Measurements from ENCODE around the gene APC. TPM values are rescaled to one million over a fixed set of nuclear protein-coding genes. Genes with fewer than 3 reads are reported as not detected.

The APC gene
- total RNA-seq, 1 experiment from 2014 or later, result 24.0 TPM

DNA sequence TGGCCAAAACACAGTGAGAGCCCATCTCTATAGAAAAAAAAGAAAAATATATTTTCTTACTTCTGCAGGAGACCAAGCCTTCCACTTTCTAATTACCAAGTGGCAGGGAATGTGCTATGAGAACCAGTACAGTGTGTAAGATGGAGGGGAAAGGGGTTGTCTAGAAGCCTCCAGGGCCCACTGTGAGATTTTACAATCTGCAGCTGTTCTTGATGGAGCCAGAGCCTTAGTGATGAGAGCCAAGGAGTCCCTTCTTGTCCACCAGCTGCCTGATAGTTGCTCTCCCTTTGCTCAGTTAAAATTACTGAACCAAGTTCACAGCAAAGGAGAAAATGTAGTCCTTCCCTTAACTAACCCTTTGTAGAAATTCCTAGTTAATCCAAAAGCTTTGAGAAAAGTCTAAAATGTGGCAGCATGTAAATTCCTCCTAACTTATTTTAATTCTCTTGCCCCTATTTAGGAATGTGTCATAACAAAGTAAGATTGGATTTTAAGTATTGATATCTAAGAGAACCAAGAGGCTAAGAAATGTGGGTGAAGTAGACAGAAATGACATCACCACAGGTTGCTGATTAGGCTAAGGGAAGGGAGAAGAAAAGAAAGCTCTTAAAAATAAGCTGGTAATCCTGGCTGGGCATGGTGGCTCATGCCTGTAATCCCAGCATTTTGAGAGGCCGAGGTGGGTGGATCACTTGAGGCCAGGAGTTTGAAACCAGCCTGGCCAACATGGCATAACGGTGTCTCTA lies 142.7 kb downstream of the APC start:
- no peak overlapping the region for H2AFZ ChIP-seq (ENCODE audit: low read depth, low read length, poor library complexity, severe bottlenecking)
- no TSS peak for BruUV-seq (replicated peaks)
- no peaks in the 10 kb centered on the region for H4K20me1 ChIP-seq (ENCODE audit: insufficient read depth)
- H3K4me1 ChIP-seq (ENCODE audit: control insufficient read depth in 1 of 2, insufficient read depth in 2 of 2, low read length in 2 of 2), result peaks cover 4 to 8% of the 10 kb centered on the region in 2 experiments; a peak in 3 of 4 replicates
- POLR2A ChIA-PET, result interaction anchor here (0.7 kb wide), 1 partner anchor 549 kb away, joined by 3 read pairs; no protein-coding TSS in a partner anchor
- H3K27me3 ChIP-seq (ENCODE audit: insufficient read depth, low read length), result no peaks in the 10 kb centered on the region
- H3K4me3 ChIP-seq (replicated peaks in 1 of 2; ENCODE audit: low read depth in 1 of 2, low read length in 2 of 2), result no peak overlapping the region
- peaks cover 2 to 11% of the 10 kb centered on the region in 2 experiments; a peak in 3 of 4 replicates for H3K36me3 ChIP-seq (ENCODE audit: control insufficient read depth in 1 of 2, insufficient read depth in 2 of 2, low read length in 2 of 2)
- H3K9me2 ChIP-seq (ENCODE audit: insufficient read depth), result no peaks in the 10 kb centered on the region
- H3K9me3 ChIP-seq (ENCODE audit: control insufficient read depth in 1 of 2, insufficient read depth in 1 of 2, low read depth in 1 of 2, low read length in 2 of 2), result no peaks in the 10 kb centered on the region
- ATAC-seq (no peak), DNase-seq (ENCODE audit: low read depth, low spot score) (no peak)
- TF ChIP-seq CEBPB (IDR thresholded peaks at IDR 0.05; ENCODE audit: low read depth) (no peak), SP1 (IDR thresholded peaks at IDR 0.05; ENCODE audit: low read depth) (no peak), ELF1 (IDR thresholded peaks at IDR 0.05; ENCODE audit: borderline replicate concordance, low read depth) (no peak), POLR2AphosphoS5 (IDR thresholded peaks at IDR 0.05; ENCODE audit: low read depth, low read length) (no peak), EGR1 (IDR thresholded peaks at IDR 0.05; ENCODE audit: low read depth) (no peak), ZNF274 (IDR thresholded peaks at IDR 0.05; ENCODE audit: low read depth, low read length) (no peak), TCF7L2 (IDR thresholded peaks at IDR 0.05; ENCODE audit: borderline replicate concordance, extremely low read depth, insufficient read depth, insufficient read length) (no peak), CBX3 (IDR thresholded peaks at IDR 0.05; ENCODE audit: low read depth) (no peak), SRF (IDR thresholded peaks at IDR 0.05; ENCODE audit: low read depth) (no peak), EZH2 (IDR thresholded peaks at IDR 0.05) (no peak), RAD21 (IDR thresholded peaks at IDR 0.05; ENCODE audit: low read depth) (no peak), SIN3A (IDR thresholded peaks at IDR 0.05; ENCODE audit: low read depth) (no peak), POLR2A (IDR thresholded peaks at IDR 0.05; ENCODE audit: borderline replicate concordance, extremely low read depth, insufficient read depth, insufficient read length) (no peak)
- TF ChIP-seq, protein P1, sequence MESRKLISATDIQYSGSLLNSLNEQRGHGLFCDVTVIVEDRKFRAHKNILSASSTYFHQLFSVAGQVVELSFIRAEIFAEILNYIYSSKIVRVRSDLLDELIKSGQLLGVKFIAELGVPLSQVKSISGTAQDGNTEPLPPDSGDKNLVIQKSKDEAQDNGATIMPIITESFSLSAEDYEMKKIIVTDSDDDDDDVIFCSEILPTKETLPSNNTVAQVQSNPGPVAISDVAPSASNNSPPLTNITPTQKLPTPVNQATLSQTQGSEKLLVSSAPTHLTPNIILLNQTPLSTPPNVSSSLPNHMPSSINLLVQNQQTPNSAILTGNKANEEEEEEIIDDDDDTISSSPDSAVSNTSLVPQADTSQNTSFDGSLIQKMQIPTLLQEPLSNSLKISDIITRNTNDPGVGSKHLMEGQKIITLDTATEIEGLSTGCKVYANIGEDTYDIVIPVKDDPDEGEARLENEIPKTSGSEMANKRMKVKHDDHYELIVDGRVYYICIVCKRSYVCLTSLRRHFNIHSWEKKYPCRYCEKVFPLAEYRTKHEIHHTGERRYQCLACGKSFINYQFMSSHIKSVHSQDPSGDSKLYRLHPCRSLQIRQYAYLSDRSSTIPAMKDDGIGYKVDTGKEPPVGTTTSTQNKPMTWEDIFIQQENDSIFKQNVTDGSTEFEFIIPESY (IDR thresholded peaks at IDR 0.05; ENCODE audit: extremely low read depth, insufficient replicate concordance, low read length), result no peak
- TF ChIP-seq, protein P2, sequence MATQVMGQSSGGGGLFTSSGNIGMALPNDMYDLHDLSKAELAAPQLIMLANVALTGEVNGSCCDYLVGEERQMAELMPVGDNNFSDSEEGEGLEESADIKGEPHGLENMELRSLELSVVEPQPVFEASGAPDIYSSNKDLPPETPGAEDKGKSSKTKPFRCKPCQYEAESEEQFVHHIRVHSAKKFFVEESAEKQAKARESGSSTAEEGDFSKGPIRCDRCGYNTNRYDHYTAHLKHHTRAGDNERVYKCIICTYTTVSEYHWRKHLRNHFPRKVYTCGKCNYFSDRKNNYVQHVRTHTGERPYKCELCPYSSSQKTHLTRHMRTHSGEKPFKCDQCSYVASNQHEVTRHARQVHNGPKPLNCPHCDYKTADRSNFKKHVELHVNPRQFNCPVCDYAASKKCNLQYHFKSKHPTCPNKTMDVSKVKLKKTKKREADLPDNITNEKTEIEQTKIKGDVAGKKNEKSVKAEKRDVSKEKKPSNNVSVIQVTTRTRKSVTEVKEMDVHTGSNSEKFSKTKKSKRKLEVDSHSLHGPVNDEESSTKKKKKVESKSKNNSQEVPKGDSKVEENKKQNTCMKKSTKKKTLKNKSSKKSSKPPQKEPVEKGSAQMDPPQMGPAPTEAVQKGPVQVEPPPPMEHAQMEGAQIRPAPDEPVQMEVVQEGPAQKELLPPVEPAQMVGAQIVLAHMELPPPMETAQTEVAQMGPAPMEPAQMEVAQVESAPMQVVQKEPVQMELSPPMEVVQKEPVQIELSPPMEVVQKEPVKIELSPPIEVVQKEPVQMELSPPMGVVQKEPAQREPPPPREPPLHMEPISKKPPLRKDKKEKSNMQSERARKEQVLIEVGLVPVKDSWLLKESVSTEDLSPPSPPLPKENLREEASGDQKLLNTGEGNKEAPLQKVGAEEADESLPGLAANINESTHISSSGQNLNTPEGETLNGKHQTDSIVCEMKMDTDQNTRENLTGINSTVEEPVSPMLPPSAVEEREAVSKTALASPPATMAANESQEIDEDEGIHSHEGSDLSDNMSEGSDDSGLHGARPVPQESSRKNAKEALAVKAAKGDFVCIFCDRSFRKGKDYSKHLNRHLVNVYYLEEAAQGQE (IDR thresholded peaks at IDR 0.05; ENCODE audit: low read depth), result no peak
- intact Hi-C loops (cut with micrococcal nuclease), result no loop called here
- H3K79me2 ChIP-seq (ENCODE audit: insufficient read depth, low read length), result no peaks in the 10 kb centered on the region
- no peak overlapping the region for H3K27ac ChIP-seq (ENCODE audit: low read depth, low read length)
- RAD21 ChIA-PET (ENCODE audit: low non-redundant PET in 1 of 2, low total read pairs in 2 of 2, uncharacterized antibody in 2 of 2, unreplicated experiment in 2 of 2), result no interaction called here
- CTCF ChIA-PET, result no interaction called here
- H3K4me2 ChIP-seq (ENCODE audit: low read length), result no peak overlapping the region
- H3K9ac ChIP-seq (ENCODE audit: low read length), result no peak overlapping the region
